Tibial nerve (tissue), 4 donors: ENCODE measurements around the gene TAS2R30.

Experiments used
- CTCF ChIP-seq, 5 experiments: fragments of 200-600 bp in 3 of 5; fragments of 450-650 bp in 2 of 5; sonication (generic) in 3 of 5; IDR thresholded peaks; one replicate each; pipeline ENCODE4 v1.5.1; 2016 to 2019; ENCODE audit warnings: antibody characterized with exemption in 5 of 5, mild to moderate bottlenecking in 3 of 5, moderate library complexity in 2 of 5
- EP300 ChIP-seq, 2 donors: sonication (generic); formaldehyde crosslinking; IDR thresholded peaks; one replicate each; pipeline ENCODE4 v1.6.1; 2017; ENCODE audit warnings: antibody characterized with exemption in 2 of 2, mild to moderate bottlenecking in 1 of 2

- TF ChIP-seq EP300 (IDR thresholded peaks at IDR 0.05) (no peak), CTCF (IDR thresholded peaks at IDR 0.05) (no peak)
These were observed 39.6 kb upstream of the TAS2R30 start for GRCh38 chr12:11174022-11174421.
